NCI-H1417 (cell line): ENCODE results near the gene UBR4.
"Not testable (repeated sequence)": the region's sequence is repeated elsewhere in the genome, so short reads cannot be mapped to it uniquely, and the experiment has no call there.

Experiments used
- DNase-seq, 3 experiments: peaks; one replicate each; lab custom pipeline; 2025; lab: John Stamatoyannopoulos, UW

UBR4 gene

DNA sequence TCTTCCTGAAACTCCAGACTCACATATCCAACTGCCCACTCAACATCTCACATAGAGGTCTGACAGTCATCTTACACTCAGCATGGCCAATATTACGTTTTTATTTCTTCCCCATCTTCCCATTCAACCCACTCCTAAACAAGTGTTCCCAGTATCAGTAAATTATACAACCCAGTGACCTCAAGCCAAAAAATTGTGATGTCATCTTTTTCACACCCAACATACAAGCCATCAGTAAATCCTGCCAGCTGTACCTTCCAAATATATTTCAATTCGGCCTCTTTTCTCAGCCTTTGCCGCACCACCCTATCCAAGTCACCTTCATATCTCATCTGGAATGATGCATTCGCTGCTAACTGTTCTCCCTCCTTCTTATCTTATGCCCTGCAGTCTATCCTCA is 19.6 kb downstream of the UBR4 start:
- no peak for DNase-seq

DNA sequence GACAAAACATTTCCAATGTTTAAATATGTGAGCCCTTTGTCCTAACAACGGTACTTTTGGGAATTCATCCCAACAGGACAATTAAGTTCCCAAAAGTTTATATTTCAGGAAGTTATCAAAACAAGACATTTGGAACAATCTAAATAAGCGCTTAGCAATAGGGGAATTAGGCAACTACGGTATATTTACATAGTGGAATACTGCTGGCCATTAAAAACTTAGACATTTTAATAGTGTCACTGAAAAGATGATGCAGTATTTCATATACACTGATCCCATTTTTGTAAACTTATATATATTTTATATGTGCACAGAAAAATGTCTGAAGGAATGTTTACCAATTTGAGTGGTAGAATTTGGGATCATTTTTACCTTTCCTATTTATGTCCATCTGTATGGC is 20.8 kb downstream of the UBR4 start:
- no peak for DNase-seq

DNA sequence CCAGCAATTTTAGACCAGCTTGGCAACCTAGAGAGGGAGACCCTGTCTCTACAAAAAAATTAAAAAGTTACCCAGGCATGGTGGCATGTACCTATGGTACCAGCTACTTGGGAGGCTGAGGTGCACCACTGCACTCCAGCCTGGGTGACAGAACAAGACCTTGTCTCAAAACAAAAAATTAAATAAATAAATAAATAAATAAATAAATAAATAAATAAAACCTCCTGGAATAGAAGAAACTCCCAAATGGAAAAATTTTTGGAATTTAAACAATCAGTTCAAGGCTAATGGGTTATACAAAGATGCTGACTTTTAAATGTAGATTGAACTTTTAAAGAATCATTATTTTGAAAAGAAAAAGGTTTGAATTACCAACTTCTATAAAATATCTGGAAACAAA is 22.2 kb downstream of the UBR4 start:
- DNase-seq: no peak

DNA sequence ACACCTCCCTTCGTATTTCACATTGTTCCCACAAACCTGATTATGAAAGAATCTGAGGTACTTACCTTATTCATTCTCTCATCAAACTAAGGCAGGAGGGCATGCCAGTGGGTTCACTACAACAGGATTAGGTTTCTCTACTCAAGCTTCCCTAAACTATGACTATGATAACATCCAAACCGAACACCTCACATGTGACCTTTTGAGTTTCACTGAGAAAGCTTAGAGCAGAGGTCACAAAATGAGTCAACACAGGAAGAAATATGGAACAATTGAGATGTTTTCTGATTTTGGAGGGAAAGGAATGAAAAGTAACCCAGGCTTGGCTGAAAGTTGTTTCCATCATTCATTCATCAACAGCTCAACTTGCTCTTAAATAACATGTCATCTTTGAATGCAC is 24.1 kb downstream of the UBR4 start:
- DNase-seq: no peak

DNA sequence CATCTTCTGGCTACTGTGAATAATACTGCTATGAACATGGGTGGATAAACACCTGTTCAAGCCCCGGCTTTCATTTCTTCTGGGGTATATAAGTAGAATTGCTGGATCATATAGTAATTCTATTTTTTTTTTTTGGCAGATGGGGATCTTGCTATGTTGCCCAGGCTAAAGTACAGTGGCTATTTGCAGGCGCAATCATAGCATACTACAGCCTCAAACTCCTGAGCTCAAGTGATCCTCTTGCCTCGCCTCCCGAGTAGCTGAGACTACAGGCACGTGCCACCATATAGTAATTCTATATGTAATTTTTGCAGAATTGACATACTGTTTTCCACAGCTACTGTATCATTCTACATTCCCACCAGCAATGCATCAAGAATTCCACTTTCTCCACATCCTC is 27.8 kb downstream of the UBR4 start:
- DNase-seq: no peak

DNA sequence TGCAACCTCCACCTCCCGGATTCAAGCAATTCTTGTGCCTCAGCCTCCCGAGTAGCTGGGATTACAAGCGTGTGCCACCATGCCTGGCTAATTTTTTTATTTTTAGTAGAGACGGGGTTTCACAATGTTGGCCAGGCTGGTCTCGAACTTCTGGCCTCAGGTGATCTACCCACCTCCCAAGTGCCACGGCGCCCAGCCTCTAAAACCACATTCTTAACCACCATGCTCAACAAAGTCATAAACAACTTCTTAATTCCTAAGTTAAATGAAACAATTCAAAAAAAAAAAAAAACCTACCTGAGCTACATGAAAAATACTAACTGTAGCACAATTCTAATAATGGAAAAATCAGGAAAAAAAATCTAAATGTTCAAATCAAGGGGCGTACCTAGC is 29.8 kb downstream of the UBR4 start:
- not testable (repeated sequence) for DNase-seq

DNA sequence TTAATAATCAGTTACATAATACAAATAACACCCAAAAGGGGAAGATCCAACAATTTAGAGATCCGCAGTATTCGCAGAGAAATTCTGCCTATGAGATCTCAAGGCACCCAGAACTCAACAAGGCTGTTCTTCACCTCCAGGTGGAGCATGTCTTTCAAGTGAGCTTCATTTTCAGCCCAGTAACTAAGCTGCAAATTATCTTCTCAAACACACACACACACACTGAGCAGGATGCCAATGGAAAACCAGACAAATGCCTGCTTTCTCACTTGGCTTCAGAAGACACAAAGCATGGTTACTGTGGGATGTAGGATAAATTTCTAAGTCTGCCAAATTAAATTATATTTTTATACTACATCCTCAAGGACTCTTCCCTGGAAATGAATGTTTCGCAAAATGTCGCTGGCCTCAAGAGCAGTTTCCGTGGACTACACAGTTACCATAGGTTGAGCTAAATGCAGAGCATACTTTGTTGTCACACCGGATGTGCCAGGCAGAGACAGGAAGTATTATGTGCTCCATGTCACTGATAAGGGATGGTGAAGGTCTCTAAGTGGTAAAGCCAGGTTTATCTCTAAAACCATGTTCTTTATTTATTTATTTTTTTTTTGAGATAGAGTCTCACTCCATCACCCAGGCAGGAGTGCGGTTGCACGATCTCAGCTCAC is 30.3 kb downstream of the UBR4 start:
- DNase-seq: peak in 2 of 3 experiments; percentile 7 to 29

DNA sequence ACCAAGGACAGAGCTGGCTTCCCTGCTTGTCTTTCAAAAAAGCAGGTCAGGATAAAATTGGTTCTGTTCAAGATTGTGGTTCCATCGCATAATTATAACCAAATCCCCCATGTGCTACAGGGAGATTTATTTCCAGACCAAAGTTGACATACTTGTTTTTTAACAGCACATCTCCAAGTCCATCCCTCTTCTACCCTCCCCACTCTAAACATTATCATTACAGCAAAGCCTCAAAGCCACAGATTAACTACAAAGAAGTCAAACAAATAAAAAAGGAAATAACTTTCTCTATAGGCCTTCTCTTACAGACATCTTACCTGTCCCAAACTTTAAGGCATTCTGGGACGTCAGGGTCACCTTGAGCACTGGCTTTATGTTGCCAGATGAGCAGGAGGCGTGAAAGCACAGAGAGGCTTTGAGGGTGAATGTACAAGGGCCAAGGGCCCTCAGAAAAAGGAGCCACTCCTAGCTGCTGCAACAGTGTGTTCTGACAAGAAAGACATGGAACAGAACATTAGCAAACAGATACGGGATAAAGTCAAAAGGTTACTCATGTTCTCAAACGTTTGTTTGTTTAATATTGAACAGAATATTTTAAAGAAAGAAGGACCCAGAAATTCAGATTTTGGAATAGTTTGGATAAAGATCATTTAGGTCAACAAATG is 31.2 kb downstream of the UBR4 start:
- no peak for DNase-seq

DNA sequence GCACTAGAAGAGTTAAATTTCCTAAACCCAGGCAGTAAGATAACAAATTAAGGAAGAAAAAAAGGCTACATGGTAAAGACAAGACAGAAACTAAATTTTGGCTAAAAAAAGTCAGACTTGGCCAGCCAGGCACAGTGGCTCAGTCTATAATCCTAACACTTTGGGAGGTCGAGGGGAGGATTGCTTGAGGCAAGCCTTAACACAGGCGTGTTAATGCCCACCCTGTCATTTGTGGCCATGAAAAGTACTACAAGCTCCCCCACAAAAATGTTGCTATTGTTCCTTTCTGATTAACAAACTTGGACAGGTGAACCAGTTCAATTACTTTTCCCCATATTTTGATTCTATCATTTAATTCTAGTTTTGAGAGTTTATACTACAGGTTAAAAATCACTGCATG is 32.3 kb downstream of the UBR4 start:
- no peak for DNase-seq

DNA sequence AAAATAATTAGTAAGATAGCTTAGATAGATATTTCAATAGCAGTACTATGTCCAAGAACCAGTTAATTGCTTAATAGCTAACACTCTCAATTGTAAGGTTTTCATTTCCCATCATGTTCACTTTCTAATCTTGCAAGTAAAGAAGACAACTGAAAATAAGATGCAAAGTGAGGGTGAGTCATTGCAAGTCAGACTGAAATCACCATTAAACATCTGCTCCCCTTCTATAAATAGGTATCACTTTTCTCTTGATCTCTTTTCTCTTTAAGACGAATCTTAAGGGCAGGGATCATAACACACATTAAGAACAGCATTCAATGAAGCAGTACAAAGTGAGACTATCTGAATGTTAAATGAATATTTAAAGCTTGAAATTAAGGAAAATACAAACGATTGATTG is 40.4 kb downstream of the UBR4 start:
- no peak for DNase-seq

DNA sequence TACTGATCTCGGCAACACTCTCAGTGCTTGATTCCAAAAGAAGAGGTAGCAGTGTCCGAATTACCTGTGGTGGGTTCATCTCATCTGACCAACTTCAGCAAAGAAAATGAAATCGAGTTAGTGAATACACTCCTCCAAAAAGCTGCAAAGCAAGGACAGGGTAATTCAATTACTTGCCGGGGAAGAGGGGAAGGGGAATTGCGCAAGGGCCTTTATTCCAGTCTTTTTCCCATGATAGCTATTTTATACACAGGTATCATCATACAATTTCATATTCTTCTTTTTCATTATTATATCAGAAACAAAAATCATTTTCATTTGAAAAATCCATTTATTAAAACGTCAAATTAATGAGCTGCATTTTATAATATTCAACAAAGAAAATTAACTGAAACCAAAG is 42.9 kb downstream of the UBR4 start:
- DNase-seq: no peak

DNA sequence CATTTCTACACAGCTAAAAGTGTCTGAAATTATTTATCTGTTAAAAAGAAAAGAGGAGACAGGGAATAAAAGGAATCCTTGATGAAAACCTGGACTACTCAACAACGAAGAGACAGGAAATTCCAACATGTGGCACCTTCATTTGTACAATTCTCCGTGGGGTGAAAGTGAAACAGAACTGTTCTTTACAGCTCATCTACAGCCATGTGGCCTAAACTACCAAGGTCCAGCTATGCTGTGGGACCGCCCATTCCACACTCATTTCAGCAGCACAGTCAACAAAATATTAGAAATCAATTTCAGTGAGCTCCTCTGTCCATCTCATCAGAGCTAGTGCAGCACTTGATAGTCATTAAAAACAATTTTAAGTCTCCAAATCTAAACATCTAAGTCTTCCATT is 44.0 kb downstream of the UBR4 start:
- DNase-seq: no peak

DNA sequence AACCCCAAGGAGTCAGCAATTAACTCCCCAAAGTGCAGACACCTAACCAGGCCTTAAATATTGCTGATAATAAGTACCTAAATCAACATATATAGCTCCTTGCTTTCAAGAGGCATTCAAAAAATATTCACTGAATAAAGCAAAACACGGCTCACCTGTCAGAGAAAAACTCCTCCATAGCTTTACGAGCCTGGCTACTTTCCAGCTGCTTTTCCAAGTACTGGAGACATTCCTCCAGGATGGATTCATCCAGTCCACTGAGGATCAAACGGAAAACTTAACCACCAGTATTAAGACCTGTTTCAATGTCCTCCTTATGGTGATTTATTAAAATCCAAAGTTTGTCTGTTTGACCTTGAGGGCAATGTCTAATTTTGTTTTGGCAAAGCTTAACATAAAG is 44.6 kb downstream of the UBR4 start:
- no peak for DNase-seq

DNA sequence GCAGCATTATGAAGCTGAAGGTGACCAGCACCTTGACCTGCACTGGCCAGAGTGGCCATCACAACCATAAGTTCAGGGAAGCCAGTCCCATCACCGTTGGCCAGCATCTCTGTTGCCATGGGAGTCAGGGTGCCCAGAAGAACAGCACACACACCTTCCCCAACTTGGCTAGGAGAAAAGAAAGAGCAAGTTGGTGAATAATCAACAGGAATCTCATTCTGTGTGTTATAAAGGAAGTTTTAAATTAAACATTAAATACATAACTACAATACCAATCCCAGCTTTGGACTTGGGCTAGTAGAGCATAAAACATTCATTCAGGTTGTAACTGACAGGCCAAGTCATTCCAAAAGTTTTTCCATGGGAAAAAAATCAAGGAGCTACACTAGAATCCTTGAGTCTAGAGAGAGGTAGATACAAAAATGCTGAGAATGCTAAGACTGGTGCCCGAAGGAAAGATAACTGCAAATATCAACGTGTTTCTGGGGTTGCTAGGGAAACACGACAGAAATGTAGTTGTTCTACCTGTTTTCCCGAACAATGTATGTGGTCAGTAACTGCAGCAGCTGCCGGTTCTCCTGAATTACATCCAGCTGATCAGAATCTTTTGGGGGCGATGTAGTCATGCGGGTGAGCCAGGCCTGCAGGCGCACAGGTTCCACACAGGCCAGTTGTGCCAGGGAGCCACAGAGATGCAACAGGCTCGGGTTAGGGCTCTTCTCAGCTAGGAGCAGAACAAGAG is 45.6 kb downstream of the UBR4 start:
- no peak for DNase-seq

DNA sequence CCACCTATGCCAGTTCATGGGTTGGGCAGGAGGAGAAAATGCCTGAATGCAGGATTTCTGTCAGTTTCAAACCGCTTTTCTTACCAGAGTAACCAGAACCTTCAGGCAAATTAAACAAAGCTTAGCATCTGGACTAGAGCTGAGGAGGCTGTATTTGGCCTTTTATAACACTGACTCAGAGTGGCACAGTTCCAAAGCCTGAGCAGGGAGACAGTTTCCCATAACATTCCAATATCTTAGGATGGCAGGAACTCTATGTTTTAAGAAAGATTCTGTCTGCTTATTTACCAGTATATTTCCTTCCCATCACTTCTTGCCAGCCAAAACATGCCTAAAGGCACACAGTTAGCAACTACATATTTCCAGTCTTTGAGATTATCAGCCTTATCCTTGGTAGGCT is 46.8 kb downstream of the UBR4 start:
- no peak for DNase-seq

DNA sequence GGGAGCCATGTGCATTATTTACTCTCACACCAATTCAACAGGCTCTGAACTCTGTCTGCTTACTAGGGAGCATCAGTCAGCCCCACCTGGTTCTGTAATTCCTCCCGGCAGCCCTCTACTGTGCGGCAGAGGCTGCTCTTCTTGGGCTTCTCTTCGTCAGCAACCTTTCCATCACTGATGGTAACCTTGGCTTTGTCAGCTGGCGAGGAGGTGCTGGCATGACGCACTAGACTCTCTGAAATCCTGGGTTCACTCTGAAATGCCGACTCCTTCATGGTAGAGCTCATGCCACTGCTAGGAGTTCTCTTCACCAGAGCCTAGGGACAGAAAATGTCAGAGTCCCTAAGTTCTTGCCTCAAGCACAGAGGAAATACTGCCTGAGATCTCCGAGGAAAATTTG is 49.2 kb downstream of the UBR4 start:
- no peak for DNase-seq

DNA sequence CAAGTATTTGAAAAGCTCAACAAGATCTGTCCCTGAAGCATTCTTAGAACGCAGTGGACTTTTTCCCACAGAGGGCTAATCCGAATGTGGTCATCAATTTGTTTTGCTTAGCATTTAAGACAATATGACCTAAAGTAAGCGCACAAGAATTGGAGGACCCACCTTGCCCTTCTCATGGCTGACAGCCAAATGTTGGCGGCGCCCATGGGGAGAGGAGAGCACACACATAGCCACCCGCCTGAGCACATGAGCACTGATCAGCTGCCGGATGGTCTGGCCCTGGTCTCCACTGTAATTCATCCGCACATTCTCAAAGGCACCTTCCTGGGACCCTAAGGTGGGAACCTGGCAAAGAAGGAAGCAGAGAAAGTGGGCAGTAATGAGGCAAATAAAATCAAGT is 52.4 kb downstream of the UBR4 start:
- DNase-seq: no peak

DNA sequence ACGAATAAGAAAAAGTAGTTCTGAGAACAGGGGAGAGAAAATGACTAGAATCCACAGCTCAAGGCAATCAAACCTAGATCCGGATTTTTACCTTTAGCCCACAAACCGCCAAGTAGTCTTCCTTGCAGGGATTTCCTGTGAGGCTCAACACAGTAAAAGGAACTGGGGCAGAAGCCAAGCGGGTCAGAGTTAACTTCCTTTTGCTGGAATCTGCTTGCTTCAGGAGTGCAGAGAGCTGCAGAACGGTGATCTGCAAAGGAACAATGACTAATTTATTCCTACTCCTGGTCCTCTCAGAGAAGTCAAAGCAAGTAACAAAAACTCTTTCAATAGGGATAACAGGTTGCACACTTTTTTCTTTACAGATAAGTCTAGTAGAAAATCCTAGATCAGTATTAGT is 53.4 kb downstream of the UBR4 start:
- no peak for DNase-seq

DNA sequence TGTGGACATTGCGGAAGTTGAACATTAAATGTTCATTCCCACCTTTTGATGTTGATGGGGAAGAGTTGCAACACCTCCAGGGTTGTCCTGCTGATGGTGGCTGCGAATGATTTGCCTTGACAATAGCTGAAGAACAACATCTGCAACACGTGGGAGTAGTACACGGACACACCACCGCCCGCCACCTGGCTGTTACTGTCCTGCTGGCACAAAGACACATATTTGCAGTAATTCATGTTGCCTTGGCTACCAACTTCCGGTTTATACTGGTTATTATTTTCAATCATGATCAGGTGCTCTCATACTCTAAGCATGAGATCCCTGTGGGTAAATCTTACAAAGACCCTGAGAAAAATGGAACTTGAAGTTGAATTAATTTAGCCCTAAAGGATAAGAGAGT is 55.2 kb downstream of the UBR4 start:
- peak in 2 of 3 experiments; percentile 74 to 93 for DNase-seq

DNA sequence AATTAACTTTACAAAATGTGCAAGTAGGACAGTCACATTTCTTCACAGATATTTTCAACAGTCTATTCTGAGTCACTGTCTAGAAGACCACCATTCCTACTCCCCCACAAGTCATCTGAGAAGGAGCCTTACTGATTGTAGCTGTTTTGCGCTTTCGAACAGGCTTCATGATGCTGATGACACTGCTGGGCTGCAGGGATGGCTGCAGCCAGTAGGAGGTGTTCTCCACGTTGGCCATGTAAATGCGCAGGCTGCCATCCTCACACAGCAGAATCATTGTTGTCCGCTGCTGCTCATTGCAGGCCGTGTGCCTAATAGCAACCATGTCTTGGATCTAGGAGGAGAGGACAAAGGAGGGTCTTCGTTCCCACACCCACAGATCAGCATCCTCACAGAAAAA is 56.9 kb downstream of the UBR4 start:
- no peak for DNase-seq

DNA sequence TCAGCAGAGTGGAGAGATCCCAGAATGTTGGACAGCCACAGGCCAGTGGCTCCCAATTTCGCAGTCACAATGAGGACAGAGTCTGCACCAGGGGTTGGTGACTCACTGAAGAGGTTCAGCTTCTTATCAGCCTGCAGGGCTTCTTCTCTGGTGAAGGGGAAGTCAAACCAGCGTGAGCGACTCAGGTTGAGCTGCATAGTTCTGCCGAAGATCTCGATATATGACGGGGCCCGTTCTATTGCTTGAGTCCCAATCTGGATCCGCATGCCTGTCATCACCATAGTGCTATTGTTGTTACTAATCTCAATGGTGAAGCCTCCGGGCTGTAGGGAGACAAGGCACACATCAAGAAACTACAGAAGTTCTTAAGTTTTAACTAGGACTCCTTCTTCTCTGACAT is 58.5 kb downstream of the UBR4 start:
- no peak for DNase-seq

DNA sequence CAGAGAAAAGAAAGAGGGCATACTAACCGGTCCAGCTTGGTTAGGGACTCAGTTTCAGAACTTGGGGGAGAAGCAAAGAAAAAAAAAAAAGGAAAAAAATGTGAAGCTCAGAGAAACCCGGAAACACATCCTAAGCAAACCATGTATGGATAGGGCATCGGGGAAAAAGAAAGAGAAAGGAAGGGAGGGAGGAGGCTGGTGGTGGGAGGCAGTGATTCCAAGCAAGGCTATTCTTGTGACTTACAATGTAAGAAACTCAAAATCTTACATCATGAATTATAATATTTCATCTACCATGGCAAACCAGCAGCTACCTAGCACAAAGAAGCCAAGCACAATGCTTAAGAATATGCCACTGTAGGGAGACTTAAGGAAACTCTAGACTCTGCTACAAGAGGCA is 60.3 kb downstream of the UBR4 start:
- DNase-seq: no peak

DNA sequence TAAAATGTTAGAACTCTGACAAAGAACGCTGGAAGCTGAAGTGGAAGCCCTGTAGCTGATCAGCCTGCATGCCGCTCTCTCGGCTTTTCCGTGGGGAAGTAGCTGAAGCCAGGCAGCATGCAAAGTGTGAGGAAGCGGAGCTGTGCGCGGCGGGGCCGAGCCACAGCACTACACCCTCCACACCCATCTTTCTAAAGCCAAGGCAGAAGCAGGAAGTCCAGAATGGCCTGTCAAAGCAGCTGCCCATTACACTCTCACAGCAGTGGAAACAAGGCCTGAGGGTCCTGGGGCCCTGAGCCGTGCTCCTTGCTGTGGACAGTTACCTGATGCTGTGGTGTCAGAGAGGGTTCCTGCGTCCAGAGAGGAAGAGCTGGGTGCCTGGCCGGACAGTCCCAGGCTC is 69.6 kb downstream of the UBR4 start:
- DNase-seq: no peak

DNA sequence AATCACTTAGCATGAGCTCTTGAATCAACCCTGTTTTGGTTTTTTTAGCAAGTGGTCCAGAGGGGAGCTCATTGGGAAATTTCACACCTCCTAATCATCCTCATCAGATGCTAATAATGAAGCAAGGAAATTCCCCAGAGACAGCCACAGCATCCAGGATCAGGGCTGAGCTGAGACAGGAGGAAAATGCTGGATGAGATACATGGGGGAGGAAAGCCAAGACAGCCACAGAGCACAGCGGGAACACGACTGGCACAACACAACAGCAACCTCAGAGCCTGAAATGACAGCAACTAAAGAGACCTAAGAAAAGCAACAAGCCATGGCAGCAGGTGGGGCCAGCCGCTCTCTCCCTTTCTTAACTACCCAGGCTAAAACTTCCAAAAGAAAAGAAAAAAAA is 70.4 kb downstream of the UBR4 start:
- no peak for DNase-seq
